Stomach (tissue), 4 donors: ENCODE results near the gene PITPNB.

Source experiments
- CTCF ChIP-seq, 7 experiments: fragments of 450-650 bp in 4 of 7; fragments of 200-600 bp in 3 of 7; sonication (generic) in 3 of 7; IDR thresholded peaks; one replicate each; pipeline ENCODE4 v1.5.1; 2016 to 2019; ENCODE audit warnings: antibody characterized with exemption in 7 of 7, control low read depth in 2 of 7, mild to moderate bottlenecking in 1 of 7
- POLR2A ChIP-seq, 4 donors: fragments of 450-650 bp; IDR thresholded peaks; one replicate each; pipeline ENCODE4 v1.6.1; 2016; ENCODE audit warnings: antibody characterized with exemption in 4 of 4, control low read depth in 2 of 4, mild to moderate bottlenecking in 1 of 4, moderate library complexity in 1 of 4

GRCh38 chr22:27878541-27878940 is 40.5 kb downstream of the PITPNB start:
- no peak for TF ChIP-seq POLR2A (IDR thresholded peaks at IDR 0.05)
- no peak for TF ChIP-seq CTCF (IDR thresholded peaks at IDR 0.05)
